ENCODE measurements around the gene NUDCD3. TPM values are rescaled to one million over a fixed set of nuclear protein-coding genes. Genes with fewer than 3 reads are reported as not detected.

NUDCD3 gene
- total and polyA plus RNA-seq, 2 of the 8 experiments (the other 6 are each of a cell fraction or from before 2014, with no cell fraction given) = 35.2 to 93.7 TPM

DNA sequence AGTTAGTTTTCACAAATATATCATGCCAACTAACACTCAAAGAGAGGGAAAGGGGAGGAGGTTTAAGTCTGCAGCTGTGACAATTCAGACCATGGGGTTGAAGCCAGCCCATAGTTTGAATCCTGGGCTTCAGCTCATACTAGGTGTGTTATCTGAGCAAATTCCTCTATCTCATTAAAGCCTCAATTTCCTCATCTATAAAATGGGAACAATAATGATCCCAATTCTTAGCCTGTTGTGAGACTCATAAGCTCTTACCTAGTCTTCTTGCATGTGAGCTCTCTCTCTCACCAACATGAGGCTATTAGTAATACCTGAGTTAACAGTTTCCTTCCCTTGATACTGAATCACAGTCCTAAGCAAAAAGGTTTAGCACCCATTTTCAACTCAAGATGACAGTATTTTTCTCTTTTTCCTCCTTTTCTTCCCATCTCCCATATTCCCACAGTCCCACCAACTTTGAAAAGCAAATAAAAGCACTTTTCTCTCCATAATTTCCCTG lies 49.8 kb downstream of the NUDCD3 start:
- H2AK5ac ChIP-seq (ENCODE audit: low read depth, low read length) = no peak overlapping the region
- no peak overlapping the region for H3K56ac ChIP-seq (replicated peaks; ENCODE audit: insufficient read length, low read depth, low read length)
- H3K27me3 ChIP-seq (replicated peaks in 1 of 4; ENCODE audit: control insufficient read depth in 3 of 4, extremely low read depth in 1 of 4, insufficient read depth in 3 of 4, low read length in 3 of 4) = no peaks in the 10 kb centered on the region
- no peak overlapping the region for H3K14ac ChIP-seq (ENCODE audit: insufficient read length)
- POLR2A ChIA-PET (ENCODE audit: partially characterized antibody) = interaction anchor here (0.8 kb wide), 1 partner anchor 13 kb away, joined by 3 read pairs; no protein-coding TSS in a partner anchor
- H2AFZ ChIP-seq (ENCODE audit: low read length) = no peak overlapping the region
- H3K36me3 ChIP-seq (ENCODE audit: control insufficient read depth in 2 of 4, insufficient read depth in 4 of 4, low read length in 3 of 4) = 0 out of 8 replicates have a peak, but pooled peaks cover 0 to 3% (median 0%) of the 10 kb centered on the region in 4 experiments
- H4K91ac ChIP-seq (replicated peaks; ENCODE audit: insufficient read length, low read length) = no peak overlapping the region
- no peaks in the 10 kb centered on the region for H3K23me2 ChIP-seq (ENCODE audit: low read depth, low read length)
- no peak overlapping the region for H2BK15ac ChIP-seq (ENCODE audit: low read length)
- no peak overlapping the region for H3K23ac ChIP-seq (ENCODE audit: insufficient read length)
- CTCF ChIA-PET (ENCODE audit: partially characterized antibody) = interaction anchor here (0.5 to 1.8 kb wide), 2 partner anchors 10 to 66 kb away, joined by 3 to 7 read pairs; no protein-coding TSS in a partner anchor
- no peak for DNase-seq (ENCODE audit: low read depth in 1 of 2, low spot score in 2 of 2)
- H3K18ac ChIP-seq (ENCODE audit: extremely low read depth, low read length) = no peak overlapping the region
- H4K20me1 ChIP-seq (replicated peaks in 1 of 2; ENCODE audit: control insufficient read depth in 1 of 2, insufficient read depth in 2 of 2, low read length in 2 of 2) = peaks cover 3 to 15% of the 10 kb centered on the region in 2 experiments
- H4K5ac ChIP-seq (ENCODE audit: insufficient read length, low read depth, low read length) = no peak overlapping the region
- H2BK12ac ChIP-seq (ENCODE audit: low read depth, low read length) = no peak overlapping the region
- no peak overlapping the region for H2BK5ac ChIP-seq (ENCODE audit: low read depth, low read length)
- no peak overlapping the region for H3K4me2 ChIP-seq (ENCODE audit: insufficient read depth in 1 of 2, low read depth in 2 of 2, low read length in 2 of 2)
- H3K4me3 ChIP-seq (ENCODE audit: extremely low read depth in 1 of 4, insufficient read depth in 2 of 4, low read depth in 3 of 4, low read length in 4 of 4) = no peak overlapping the region
- FAIRE-seq = no peak
- no peak overlapping the region for H2BK120ac ChIP-seq (replicated peaks; ENCODE audit: low read depth, low read length)
- peaks cover 14% of the 10 kb centered on the region; the same call in 1 of the 2 replicates for H3K79me1 ChIP-seq (ENCODE audit: low read depth, low read length)
- no peak overlapping the region for H3K4ac ChIP-seq (replicated peaks; ENCODE audit: insufficient read length, low read depth, low read length)
- peaks cover 0 to 37% of the 10 kb centered on the region in 2 experiments; a peak in 2 of 4 replicates for H3K79me2 ChIP-seq (ENCODE audit: control insufficient read depth in 1 of 2, insufficient read depth in 2 of 2, low read length in 2 of 2)
- H3K4me1 ChIP-seq (replicated peaks in 1 of 4; ENCODE audit: control insufficient read depth in 3 of 4, insufficient read depth in 4 of 4, low read length in 3 of 4) = no peaks in the 10 kb centered on the region; a peak in 1 of 7 replicates
- H3K9ac ChIP-seq (replicated peaks in 1 of 4; ENCODE audit: extremely low read depth in 1 of 4, low read depth in 3 of 4, low read length in 3 of 4) = no peak overlapping the region
- H3K27ac ChIP-seq (ENCODE audit: low read depth, low read length) = no peak overlapping the region
- no peak overlapping the region for H4K8ac ChIP-seq (ENCODE audit: extremely low read depth, insufficient read depth, low read length)
- no peaks in the 10 kb centered on the region for H3K9me3 ChIP-seq (ENCODE audit: insufficient read depth in 2 of 2, low read depth in 1 of 2, low read length in 1 of 2)
- no peak overlapping the region for H2BK20ac ChIP-seq (ENCODE audit: low read length)
- TF ChIP-seq POU5F1 (IDR thresholded peaks at IDR 0.05; ENCODE audit: low read depth, low read length) = no peak
- TF ChIP-seq RXRA (IDR thresholded peaks at IDR 0.05; ENCODE audit: insufficient read depth, low read depth, low read length) = no peak
- TF ChIP-seq PHF8 (conservative IDR thresholded peaks at IDR 0.05; ENCODE audit: low read depth, low read length) = no peak
- no peak for TF ChIP-seq CTCF (IDR thresholded peaks at IDR 0.05; ENCODE audit: control extremely low read depth in 1 of 3, insufficient read depth in 1 of 3, low read depth in 1 of 3, low read length in 3 of 3)
- TF ChIP-seq, protein P1, sequence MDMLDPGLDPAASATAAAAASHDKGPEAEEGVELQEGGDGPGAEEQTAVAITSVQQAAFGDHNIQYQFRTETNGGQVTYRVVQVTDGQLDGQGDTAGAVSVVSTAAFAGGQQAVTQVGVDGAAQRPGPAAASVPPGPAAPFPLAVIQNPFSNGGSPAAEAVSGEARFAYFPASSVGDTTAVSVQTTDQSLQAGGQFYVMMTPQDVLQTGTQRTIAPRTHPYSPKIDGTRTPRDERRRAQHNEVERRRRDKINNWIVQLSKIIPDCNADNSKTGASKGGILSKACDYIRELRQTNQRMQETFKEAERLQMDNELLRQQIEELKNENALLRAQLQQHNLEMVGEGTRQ (IDR thresholded peaks at IDR 0.05; ENCODE audit: low read length) = no peak
- TF ChIP-seq CBX5 (IDR thresholded peaks at IDR 0.05; ENCODE audit: low read depth, low read length) = no peak
- no peak for TF ChIP-seq KDM5A (IDR thresholded peaks at IDR 0.05; ENCODE audit: low read length)
- no peak for TF ChIP-seq CTBP2 (IDR thresholded peaks at IDR 0.05; ENCODE audit: borderline replicate concordance, insufficient read depth, insufficient read length, low read length)
- no peak for TF ChIP-seq SP4 (IDR thresholded peaks at IDR 0.05; ENCODE audit: low read length)
- TF ChIP-seq TAF1 (IDR thresholded peaks at IDR 0.05; ENCODE audit: low read depth, low read length) = no peak

All from H1 (cell line).